ENCODE results near the gene TP53BP2. TPM values are rescaled to one million over a fixed set of nuclear protein-coding genes. Genes with fewer than 3 reads are reported as not detected.
"Not testable (repeated sequence)": the region's sequence is repeated elsewhere in the genome, so short reads cannot be mapped to it uniquely, and the experiment has no call there.

TP53BP2 gene, protein sequence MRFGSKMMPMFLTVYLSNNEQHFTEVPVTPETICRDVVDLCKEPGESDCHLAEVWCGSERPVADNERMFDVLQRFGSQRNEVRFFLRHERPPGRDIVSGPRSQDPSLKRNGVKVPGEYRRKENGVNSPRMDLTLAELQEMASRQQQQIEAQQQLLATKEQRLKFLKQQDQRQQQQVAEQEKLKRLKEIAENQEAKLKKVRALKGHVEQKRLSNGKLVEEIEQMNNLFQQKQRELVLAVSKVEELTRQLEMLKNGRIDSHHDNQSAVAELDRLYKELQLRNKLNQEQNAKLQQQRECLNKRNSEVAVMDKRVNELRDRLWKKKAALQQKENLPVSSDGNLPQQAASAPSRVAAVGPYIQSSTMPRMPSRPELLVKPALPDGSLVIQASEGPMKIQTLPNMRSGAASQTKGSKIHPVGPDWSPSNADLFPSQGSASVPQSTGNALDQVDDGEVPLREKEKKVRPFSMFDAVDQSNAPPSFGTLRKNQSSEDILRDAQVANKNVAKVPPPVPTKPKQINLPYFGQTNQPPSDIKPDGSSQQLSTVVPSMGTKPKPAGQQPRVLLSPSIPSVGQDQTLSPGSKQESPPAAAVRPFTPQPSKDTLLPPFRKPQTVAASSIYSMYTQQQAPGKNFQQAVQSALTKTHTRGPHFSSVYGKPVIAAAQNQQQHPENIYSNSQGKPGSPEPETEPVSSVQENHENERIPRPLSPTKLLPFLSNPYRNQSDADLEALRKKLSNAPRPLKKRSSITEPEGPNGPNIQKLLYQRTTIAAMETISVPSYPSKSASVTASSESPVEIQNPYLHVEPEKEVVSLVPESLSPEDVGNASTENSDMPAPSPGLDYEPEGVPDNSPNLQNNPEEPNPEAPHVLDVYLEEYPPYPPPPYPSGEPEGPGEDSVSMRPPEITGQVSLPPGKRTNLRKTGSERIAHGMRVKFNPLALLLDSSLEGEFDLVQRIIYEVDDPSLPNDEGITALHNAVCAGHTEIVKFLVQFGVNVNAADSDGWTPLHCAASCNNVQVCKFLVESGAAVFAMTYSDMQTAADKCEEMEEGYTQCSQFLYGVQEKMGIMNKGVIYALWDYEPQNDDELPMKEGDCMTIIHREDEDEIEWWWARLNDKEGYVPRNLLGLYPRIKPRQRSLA
- 28.3 TPM for polyA plus RNA-seq (2013, experiment 1 of 2; ENCODE audit: insufficient read length)
- polyA plus RNA-seq (2013, experiment 2 of 2; ENCODE audit: insufficient read length), result 28.2 TPM

DNA sequence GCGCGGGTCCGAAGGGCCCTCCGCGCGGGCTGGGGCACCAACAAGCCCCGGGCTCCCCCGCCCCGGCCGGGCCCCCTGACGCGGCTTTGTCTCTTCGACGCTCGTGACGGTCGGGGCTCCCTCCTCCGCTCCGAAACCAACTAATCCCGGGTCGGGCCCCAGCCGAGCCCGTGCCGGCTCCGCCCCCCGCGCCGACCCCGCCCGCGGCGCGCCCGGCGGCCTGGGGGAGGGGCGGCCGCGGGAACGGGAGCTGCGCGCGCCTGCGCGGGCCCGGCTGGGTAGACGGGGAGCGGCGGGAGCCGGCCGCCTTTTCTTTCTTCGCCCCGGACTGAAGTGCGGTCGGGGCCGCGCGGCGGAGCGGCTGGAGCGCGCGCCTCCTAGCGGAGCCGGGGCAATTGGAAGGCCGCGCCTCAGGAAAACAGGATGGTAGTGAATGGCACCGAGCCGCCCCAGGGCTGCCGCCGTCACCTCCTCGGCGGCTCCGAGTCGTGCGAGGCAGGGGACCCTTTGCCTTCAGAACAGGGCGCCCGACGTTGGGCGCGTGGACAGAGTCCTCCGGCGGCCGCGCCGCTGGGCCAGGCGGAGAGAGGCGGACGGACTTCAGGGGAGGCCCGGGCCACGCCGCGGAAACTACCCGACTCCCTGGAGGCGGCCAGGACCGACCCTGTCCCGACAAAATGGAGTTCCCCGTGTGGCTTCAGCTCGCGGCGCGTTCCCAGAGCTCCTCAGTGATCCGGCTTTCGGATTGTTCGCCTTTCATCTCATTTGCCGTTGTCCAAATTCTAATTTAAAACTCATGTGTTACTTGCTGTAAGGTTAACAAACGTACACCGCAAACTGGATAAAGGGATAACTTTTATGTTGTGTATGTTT lies at the start of gene TP53BP2:
TSS of gene TP53BP2 (minus strand) at position 138 of the 873 bp plus-strand sequence. CDS start 267 bp downstream, outside the sequence.
- DNase-seq, result peak; percentile 89

DNA sequence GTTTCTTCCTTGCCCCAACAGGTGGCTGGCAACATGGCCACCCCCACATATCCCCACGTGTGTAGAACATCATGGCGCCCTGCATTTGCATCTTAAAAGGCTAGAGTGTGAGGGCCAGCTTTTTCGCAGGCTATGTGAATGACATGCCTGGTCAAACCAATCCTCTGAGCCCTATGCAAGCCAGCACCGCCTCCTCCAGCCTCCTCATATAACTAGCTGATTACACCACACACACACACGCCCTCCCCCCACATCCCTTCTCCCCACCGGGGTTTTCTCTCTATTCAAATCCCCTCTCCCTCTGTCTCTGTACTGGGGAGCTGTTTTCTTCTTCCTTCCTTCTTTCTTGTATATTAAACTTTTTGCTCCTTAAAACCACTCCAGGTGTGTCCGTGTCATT lies 44.7 kb upstream of the TP53BP2 start:
- DNase-seq, result not testable (repeated sequence)

DNA sequence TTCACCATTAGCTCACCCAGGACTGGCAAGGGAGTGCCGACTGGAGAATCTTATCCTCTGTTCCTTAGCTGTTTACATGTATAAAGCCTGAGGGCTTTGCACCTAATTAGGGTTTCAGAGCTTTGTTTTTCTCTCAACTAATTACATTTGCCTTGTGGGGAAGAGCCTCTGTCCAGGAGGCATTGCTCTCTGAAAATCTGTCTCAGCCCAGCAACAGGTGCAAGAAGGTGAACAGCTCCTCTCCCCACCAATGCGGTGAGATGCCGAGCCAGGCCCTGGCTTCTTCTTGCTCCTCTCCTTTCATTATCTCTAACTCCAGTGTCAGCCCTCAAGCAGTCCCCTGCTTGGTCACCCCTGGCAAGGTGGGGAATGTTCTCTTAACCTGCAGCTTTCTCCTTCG lies 43.6 kb upstream of the TP53BP2 start:
- DNase-seq, result not testable (repeated sequence)

DNA sequence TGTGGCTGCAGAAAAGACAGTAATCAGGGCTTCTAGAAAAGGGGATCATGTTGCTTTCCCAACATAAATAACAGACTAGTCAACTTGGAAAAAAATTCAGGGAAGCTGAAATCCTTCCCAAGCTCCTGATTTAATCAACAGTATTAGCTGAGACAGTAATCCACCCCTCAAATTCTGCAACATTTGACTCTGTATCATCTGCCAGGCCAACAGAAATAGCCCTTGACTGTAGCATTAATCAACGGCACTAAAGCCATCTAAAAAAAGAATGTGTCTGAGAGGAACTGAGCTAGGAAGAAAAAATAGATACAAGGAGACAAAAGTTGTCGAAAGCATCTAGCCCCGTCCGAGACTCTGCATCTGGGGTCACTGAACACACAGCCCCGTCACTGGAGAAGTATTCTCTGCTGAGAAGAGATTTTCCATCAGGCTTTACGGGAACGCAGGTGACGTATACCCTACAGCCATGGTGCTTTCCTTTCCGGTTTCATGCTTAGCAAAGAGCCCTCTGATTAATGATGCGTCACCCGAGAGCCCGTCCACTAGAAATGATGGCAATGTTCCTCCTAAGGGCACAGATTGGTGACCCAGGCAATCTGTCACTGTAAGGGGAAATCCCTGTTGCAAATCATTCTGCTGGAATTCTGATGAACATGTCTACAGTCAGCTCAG lies 42.1 kb upstream of the TP53BP2 start:
- peak; percentile 87 for DNase-seq

DNA sequence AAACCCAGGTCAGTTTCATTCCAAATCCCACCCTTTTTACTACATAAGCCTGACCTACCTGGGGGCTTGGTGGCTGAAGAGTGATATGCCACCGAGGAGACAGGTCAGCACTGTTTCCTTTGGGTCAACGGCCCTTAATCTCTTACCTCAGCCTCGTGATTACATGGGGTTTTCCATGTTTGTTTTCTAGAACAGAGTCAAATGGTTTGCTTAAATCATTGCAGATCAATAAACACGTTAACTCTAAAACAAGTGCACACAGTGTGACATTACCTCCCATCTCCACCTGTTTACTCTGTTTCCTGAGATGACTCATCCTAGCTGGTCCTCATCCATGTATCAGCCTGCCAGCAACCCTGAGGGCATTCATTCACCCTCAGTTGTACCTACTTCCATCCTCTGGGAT lies 40.8 kb upstream of the TP53BP2 start:
- DNase-seq, result no peak

DNA sequence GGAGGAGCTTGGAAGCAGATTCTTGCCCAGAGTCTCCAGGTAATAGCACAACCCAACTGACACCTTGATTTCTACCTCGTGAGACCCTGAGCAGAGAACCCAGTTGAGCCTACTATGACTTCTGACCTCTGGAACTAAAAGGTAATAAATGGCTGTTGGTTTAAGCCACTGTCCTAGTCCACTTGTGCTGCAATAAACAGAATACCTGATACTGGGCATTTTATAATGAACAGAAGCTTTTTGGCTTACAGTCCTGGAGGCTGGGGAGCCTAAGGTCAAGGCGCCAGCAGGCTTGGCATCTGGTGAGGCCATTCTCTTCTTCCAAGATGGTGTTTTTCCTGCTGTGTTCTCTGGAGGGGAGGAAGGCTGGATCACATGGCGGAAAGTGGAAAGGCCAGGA lies 39.9 kb upstream of the TP53BP2 start:
- no peak for DNase-seq

DNA sequence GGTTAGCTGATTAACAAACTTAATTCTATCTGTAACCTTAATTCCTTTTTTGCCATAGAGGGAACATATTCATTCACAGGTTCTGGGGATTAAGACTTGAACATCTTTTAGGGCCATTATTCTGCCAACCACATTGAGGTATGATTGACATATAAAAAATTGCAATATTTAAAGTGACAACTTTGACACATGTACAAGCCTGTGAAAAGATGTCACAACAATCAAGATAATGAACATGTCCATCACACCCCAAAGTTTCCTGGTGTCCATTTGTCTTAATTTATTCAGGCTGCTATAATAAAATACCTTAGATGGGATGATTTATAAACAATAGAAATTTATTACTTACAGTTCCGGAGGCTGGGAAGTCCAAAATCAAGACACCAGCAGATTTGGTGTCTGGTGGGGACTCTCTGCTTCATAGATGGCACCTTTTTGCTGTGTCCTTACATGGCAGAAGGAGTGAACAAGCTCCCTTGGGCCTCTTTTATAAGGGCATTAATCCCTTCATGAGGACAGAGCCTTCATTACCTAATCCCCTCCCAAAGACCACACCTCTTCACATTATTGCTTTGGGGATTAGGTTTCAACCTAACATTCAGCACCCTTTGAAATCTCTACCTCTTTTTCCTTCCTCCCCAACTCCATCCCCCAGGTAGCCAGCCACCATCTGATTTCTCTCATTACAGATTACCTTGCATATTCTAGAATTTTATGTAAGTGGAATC lies 33.0 kb upstream of the TP53BP2 start:
- DNase-seq, result no peak

DNA sequence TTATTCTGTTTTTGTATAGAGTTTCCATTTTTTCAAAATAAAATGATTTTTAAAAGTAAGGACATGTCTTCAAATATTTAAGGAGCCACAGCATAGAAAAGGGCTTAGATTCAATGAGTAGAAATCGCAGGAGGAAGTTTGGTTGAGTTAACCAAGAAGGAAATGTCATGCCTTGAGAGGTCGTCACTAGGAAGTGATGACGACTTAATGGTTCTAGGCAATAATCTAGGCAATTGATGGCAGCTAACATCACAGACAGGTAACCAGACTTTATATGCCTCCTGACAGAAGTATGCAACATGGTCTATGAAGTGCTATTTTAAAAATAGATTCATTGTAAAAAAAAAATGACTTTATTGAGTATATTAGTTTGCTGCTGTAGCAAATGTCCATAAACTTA lies 32.1 kb upstream of the TP53BP2 start:
- DNase-seq, result no peak

DNA sequence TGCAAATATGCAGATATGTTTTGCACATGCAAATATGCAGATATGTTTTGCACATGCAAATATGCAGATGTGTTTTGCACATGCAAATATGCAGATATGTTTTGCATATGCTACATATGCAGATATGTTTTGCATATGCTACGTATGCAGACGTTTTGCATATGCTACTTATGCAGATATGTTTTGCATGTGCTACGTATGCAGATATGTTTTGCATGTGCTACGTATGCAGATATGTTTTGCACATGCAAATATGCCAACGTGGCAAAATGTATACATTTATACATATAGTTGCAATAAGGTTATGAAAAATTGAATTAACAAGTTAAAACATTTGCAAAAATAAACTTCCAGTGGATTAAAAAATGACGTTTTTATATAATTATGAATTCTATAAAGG lies 30.8 kb upstream of the TP53BP2 start:
- no peak for DNase-seq

DNA sequence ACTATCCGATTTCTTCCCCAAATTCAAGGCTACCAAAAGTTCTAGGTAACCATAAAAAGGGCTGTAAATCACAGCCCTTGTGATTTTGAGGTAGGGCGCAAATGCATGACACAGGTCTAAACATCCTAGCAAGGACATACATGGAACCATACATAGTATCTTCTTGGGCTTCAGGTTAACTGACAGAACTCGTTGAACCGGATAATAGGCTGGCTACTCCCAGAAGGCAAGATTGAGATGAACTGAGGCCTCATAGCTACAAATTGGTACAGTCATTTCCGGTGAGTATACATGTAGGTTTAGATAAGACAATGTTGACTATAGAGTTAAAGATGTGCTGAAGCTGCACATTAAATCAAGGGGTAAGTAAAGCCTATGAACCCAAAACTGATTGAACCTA lies 27.3 kb upstream of the TP53BP2 start:
- no peak for DNase-seq

DNA sequence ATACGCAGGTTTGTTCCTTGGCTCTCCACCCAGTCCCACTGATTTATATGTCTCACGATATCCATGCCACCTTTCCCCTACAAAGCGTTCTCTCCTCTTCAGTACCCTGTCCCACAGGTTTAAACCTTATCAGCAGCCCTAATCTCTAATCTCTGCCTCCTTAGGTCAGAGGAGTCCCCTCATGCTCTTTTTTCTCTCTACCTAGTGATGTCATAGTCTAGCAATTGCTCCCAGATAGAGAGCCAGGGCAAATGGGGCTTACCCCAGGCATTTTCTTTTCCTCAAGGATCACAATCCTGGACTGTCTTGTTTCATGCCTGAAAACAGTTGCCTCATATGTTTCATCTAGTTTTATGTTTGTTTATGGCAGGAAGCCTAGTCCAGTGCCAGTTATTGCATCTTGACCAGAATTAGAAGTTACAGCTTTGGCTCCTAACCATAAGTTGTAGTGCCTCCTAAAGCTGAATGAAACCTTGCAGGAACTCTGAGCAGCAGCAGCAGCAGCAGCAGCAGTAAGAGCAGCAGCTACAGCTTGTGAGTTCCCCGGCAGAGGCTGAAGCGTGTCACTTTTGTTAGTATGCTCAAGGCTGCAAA lies 26.7 kb upstream of the TP53BP2 start:
- no peak for DNase-seq

DNA sequence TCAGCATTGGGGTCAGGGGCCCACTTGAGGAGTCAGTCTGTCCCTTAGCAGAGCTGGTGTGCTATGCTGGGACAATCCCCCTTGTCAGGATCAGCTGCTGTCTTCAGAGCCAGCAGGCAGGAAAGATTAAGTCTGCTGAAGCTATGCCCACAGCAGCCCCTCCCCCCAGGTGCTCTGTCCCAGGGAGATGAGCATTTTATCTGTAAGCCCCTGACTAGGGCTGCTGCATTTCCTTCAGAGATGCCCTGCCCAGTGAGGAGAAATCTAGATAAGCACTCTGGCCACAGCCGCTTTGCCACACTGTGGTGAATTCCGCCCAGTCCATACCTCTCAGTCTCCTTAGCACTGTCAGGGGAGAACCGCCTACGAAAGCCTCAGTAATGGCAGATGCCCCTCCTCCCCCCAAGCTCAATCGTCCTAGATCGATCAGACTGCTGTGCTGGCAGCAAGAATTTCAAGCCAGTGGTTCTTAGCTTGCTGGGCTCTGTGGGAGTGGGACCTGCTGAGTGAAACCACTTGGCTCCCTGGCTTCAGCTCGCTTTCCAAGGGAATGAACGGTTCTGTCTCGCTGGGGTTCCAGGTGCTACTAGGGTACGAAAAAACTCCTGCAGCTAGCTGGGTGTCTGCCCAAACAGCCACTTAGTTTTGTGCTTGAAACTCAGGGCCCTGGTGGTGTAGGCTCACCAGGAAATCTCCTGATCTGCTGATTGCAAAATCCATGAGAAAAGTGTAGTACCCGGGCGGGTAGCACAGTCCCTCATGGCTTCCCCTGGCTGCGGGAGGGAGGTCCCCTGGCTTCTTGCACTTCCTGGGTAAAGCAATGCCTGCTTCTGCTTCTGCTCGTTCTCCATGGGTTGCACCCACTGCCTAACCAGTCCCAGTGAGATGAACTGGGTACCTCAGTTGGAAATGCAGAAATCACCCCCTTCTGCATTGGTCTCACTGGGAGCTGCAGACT lies 25.1 kb upstream of the TP53BP2 start:
- DNase-seq, result no peak

DNA sequence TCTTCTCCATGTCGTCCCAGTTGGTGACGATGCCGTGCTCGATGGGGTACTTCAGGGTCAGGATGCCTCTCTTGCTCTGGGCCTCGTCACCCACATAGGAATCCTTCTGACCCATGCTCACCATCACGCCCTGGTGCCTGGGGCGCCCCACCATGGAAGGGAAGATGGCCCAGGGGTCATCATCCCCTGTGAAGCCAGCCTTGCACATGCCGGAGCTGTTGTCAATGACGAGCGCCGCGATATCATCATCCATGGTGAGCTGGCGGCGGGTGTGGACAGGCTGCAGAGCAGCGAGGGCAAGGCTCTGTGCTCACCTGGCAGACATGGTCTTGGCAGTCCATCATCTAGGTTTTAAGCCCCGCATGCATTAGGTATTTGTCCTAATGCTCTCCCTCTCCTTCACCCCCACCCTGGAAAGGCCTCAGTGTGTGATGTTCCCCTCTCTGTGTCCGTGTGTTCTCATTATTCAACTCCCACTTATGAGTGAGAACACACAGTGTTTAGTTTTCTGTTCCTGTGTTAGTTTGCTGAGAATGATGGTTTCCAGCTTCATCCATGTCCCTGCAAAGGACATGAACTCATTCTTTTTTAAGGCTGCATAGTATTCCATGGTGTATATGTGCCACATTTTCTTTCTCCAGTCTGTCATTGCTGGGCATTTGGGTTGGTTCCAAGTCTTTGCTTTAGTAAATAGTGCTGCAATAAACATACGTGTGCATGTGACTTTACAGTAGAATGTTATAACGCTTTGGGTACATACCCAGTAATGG lies 19.0 kb upstream of the TP53BP2 start:
- DNase-seq, result not testable (repeated sequence)

DNA sequence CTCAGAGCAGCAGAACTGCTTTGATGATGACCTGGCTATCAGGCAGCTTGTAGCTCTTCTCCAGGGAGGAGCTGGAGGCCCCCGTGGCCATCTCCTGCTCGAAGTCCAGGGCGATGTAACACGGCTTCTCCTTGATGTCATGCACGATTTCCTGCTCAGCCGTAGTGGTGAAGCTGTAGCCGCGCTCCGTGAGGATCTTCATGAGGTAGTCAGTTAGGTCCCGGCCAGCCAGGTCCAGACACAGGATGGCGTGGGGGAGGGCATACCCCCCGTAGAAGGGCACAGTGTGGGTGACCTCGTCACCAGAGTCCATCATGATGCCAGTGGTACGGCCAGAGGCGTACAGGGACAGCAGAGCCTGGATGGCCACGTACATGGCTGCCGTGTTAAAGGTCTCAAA lies 18.3 kb upstream of the TP53BP2 start:
- no peak for DNase-seq

DNA sequence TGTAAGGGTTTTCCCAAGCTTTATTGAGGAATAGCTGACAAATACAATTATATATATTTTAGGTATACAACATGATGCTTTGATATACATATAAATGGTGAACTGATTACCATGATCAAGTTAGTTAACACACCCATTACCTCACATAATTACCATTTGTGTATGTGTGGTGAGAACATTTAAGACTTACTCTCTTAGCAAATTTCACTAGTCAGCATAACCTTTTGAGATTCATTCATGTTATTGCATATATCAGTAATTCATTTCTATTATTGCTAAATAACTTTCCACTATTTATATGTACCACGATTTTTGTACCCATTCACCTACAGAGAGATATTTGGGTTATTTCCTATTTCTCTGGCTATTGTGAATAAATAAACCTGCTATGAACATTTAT lies 16.2 kb upstream of the TP53BP2 start:
- no peak for DNase-seq

DNA sequence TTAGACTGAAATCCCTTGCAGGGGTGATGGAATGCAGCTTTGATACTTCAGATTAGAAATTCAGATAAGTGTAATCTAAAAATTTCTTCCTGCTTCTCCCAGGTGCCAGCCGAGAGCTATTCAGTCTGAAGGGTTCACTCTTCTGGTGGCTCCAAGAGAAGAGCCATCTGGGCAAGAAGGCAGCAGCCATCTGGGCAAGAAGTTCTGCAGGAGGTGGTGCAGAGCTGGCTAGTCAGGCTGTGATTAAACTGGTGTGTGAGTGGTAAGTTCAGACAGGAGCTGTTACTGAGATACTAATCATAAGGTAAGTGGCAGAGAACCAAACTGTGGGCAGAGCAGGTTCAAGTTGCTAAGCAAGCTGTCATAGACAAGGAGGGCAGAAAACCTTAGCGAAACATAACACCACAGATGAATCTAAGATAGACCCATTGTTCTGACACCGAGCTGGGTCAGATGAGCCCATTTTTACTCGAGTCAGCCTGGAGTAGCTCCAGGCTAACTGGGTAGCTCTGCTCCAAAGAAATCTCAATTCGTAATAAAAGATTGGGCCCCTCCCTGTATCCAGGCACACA lies 14.4 kb upstream of the TP53BP2 start:
- DNase-seq, result no peak

DNA sequence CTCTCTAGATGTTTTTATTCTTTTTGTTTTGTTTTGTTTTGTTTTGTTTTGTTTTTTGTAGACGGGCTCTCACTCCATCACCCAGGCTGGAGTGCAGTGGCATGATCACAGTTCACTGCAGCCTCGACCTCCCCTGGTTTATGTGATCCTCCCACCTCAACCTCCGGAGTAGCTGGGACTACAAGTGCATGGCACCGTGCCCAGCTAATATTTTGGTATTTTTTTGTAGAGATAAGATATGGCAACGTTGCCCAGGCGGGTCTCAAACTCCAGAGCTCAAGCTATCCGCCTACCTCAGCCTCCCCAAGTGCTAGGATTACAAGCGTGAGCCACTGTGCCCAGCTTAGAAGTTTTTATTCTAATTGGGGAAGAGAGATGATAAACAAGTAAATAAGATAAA lies 13.3 kb upstream of the TP53BP2 start:
- no peak for DNase-seq

DNA sequence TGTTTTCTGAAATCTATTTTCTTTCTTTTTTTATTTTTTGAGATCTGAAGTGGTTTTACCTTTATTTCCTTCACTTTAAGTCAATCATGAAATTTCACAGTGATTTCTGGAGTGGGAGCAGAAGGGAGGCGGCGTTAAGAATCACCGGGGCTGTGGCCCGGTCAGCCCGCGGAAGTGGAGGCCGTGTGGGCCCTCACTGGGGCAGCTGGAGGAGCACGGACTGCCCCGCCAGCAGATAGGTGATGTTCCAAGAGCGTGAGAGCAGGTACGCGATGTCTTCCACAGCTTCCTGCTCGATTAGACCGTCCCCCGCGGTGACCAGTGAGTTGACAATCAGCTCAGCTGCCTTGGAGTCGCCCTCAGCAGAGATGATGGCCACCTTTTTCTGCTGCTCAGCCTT lies 10.6 kb upstream of the TP53BP2 start:
- DNase-seq, result no peak
